ENCODE measurements around the gene GRPR. TPM values are rescaled to one million over a fixed set of nuclear protein-coding genes. Genes with fewer than 3 reads are reported as not detected.

The GRPR gene
- total RNA-seq (1.1 TPM), polyA plus RNA-seq (0.11 TPM)

GRCh38 chrX:16123222-16123786 lies at the start of gene GRPR:
GRPR (plus strand) TSS chrX:16123565; CDS start chrX:16123954, 389 bp downstream.
- WGBS = 0% methylated on average over 6 of the region's 6 CpGs
- H3K4me1 ChIP-seq (ENCODE audit: insufficient read depth) = no peaks in the 10 kb centered on the region
- H3K4me3 ChIP-seq (ENCODE audit: low read depth, low read length) = no peak within 1 kb of the TSS
- H3K36me3 ChIP-seq (ENCODE audit: insufficient read depth) = no peaks in the 10 kb centered on the region
- no peak within 1 kb of the TSS for H3K27ac ChIP-seq (ENCODE audit: low read depth)
- DNase-seq (ENCODE audit: extremely low spot score) = peak; percentile 39

- Histone ChIP-seq H3K27ac (ENCODE audit: low read depth) (no peak overlapping the region), H3K36me3 (ENCODE audit: insufficient read depth) (no peaks in the 10 kb centered on the region), H3K4me1 (ENCODE audit: insufficient read depth) (no peaks in the 10 kb centered on the region), H3K4me3 (ENCODE audit: low read depth, low read length) (no peak overlapping the region)
- no peak for DNase-seq (ENCODE audit: extremely low spot score)
- WGBS = 38% methylated on average over 1 of the region's 1 CpG
Observed at GRCh38 chrX:16075087-16075486, 48.3 kb upstream of the GRPR start.

DNA sequence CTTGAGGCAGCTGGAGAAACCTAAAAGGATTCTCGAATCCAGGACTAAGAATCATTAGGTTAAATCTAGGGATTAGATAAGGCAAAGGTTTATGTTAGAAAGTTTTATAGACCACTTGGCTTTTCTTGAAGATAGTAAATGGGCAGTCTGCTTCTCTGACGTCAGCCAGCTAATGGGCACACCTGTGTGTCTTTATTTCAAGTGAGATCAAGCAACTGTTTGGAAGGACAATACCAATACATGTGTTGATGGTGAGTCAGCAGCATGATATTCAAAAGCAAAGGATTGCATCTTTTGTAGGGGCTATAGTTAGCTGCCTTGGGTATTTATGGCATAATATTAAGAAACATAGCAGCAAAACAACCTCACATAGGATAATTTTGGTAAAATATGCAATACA lies 46.5 kb upstream of the GRPR start:
- no peak for DNase-seq (ENCODE audit: extremely low spot score)
- 40% methylated on average over 2 of the region's 2 CpGs for whole genome bisulfite sequencing
- no peak overlapping the region for H3K27ac ChIP-seq (ENCODE audit: low read depth)

DNA sequence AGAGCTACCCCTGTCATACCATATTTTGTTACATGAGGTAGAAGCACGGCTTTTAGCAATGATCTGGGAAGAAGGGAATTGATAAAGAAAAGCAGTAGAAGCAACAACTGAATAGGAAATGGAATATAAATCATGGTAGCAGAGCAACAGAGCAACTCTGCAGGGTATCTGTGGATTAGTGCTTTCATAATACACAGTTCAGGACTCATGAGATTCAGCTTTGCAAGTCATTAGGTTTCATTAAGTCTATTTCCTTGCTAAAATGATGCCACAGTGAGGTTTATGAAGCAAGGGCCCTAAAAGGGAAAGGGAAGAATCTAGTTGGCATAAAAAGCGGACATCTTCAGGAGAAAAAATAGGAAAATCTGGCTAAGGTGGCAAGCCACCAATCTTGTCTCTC lies 45.6 kb upstream of the GRPR start:
- Histone ChIP-seq H3K27ac (ENCODE audit: low read depth) (no peak overlapping the region), H3K4me3 (ENCODE audit: low read depth, low read length) (no peak overlapping the region), H3K4me1 (ENCODE audit: insufficient read depth) (no peaks in the 10 kb centered on the region), H3K36me3 (ENCODE audit: insufficient read depth) (no peaks in the 10 kb centered on the region)
- DNase-seq (ENCODE audit: extremely low spot score) = no peak
- 82% methylated on average over 2 of the region's 2 CpGs for WGBS

More for the DNA sequence above, 46.5 kb upstream of the GRPR start:
- Histone ChIP-seq H3K36me3 (ENCODE audit: insufficient read depth) (no peaks in the 10 kb centered on the region), H3K4me1 (ENCODE audit: insufficient read depth) (no peaks in the 10 kb centered on the region), H3K4me3 (ENCODE audit: low read depth, low read length) (no peak overlapping the region)

DNA sequence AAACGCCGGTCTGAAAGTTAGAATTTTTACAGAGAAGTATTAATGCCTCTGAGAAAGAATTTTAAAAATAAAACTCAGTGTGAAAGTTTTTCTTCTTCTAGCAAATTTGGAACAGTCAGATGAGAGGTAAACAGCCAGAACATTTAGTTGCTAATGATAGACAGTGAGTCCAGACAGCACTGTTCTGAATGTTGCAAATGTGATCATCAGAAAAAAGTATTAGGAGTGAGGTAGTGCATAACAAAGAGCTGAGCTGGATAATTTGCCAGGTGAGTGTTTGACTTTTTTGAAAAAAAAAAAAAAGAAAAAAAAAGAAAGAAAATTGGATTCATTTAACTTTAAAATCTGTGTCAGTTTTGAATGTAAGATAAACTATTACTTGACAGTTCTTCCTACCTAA lies 42.0 kb upstream of the GRPR start:
- Histone ChIP-seq H3K27ac (ENCODE audit: low read depth) (no peak overlapping the region), H3K4me3 (ENCODE audit: low read depth, low read length) (no peak overlapping the region), H3K36me3 (ENCODE audit: insufficient read depth) (no peaks in the 10 kb centered on the region), H3K4me1 (ENCODE audit: insufficient read depth) (no peaks in the 10 kb centered on the region)
- DNase-seq (ENCODE audit: extremely low spot score) = no peak
- WGBS = 52% methylated on average over 2 of the region's 2 CpGs

GRCh38 chrX:16082470-16083085 lies 40.8 kb upstream of the GRPR start:
- no peak for DNase-seq (ENCODE audit: extremely low spot score)
- H3K27ac ChIP-seq (ENCODE audit: low read depth) = no peak overlapping the region
- WGBS = 29% methylated on average over 10 of the region's 10 CpGs
- no peaks in the 10 kb centered on the region for H3K4me1 ChIP-seq (ENCODE audit: insufficient read depth)
- no peak overlapping the region for H3K4me3 ChIP-seq (ENCODE audit: low read depth, low read length)
- no peaks in the 10 kb centered on the region for H3K36me3 ChIP-seq (ENCODE audit: insufficient read depth)

GRCh38 chrX:16087076-16087475 lies 36.3 kb upstream of the GRPR start:
- DNase-seq (ENCODE audit: extremely low spot score) = no peak
- WGBS = 28% methylated on average over 3 of the region's 3 CpGs
- H3K4me3 ChIP-seq (ENCODE audit: low read depth, low read length) = no peak overlapping the region
- H3K27ac ChIP-seq (ENCODE audit: low read depth) = no peak overlapping the region
- no peaks in the 10 kb centered on the region for H3K36me3 ChIP-seq (ENCODE audit: insufficient read depth)
- no peaks in the 10 kb centered on the region for H3K4me1 ChIP-seq (ENCODE audit: insufficient read depth)

- H3K27ac ChIP-seq (ENCODE audit: low read depth) = no peak overlapping the region
- H3K4me1 ChIP-seq (ENCODE audit: insufficient read depth) = no peaks in the 10 kb centered on the region
- no peaks in the 10 kb centered on the region for H3K36me3 ChIP-seq (ENCODE audit: insufficient read depth)
- H3K4me3 ChIP-seq (ENCODE audit: low read depth, low read length) = no peak overlapping the region
- no peak for DNase-seq (ENCODE audit: extremely low spot score)
Observed at GRCh38 chrX:16089086-16089485, 34.3 kb upstream of the GRPR start.

GRCh38 chrX:16096141-16096540 lies 27.2 kb upstream of the GRPR start:
- Histone ChIP-seq H3K27ac (ENCODE audit: low read depth) (no peak overlapping the region), H3K4me3 (ENCODE audit: low read depth, low read length) (no peak overlapping the region), H3K36me3 (ENCODE audit: insufficient read depth) (no peaks in the 10 kb centered on the region), H3K4me1 (ENCODE audit: insufficient read depth) (no peaks in the 10 kb centered on the region)
- DNase-seq (ENCODE audit: extremely low spot score) = no peak
- 43% methylated on average over 3 of the region's 3 CpGs for WGBS

DNA sequence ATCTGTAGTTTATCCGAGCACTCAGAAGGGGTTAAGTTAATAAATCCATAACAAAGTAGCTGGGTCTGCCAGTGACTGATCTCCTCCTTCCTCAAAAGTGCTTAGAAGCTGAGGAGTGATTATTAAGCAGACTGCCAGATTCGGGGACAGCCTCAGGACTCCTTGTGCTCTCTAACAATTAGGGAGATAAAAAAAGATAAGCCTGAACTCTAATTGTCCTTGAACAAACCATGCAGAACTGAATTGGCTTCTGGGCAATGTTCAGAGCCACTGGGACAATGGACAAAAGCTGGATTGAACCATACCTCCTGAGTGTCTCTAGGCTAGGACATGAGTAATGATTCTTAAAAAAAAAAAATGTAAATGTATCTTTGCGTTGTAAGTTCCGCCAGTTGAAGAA lies 22.7 kb upstream of the GRPR start:
- DNase-seq (ENCODE audit: extremely low spot score) = no peak
- Histone ChIP-seq H3K36me3 (ENCODE audit: insufficient read depth) (no peaks in the 10 kb centered on the region), H3K27ac (ENCODE audit: low read depth) (no peak overlapping the region), H3K4me3 (ENCODE audit: low read depth, low read length) (no peak overlapping the region), H3K4me1 (ENCODE audit: insufficient read depth) (no peaks in the 10 kb centered on the region)
- WGBS = 61% methylated on average over 4 of the region's 4 CpGs

DNA sequence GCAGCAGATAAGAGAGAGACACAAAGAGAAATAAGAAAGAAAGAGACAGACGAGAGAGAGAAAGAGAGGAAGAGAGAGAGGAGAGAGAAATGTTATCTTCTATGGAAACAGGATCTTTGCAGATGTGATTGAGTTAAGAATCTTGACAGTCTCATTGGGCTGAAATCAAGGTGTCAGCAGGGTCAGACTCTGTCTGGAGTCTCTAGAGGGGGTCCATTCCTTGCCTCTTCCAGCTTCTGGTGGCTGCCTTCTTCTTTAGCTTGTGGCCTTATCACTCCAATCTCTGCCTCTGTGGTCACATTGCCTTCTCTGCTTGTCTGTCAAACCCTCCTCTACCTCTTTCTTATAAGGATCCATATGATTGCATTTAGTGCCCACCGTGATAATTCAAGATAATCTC lies 21.8 kb upstream of the GRPR start:
- Histone ChIP-seq H3K4me1 (ENCODE audit: insufficient read depth) (no peaks in the 10 kb centered on the region), H3K4me3 (ENCODE audit: low read depth, low read length) (no peak overlapping the region), H3K36me3 (ENCODE audit: insufficient read depth) (no peaks in the 10 kb centered on the region), H3K27ac (ENCODE audit: low read depth) (no peak overlapping the region)
- WGBS = 47% methylated on average over 2 of the region's 2 CpGs
- DNase-seq (ENCODE audit: extremely low spot score) = no peak

DNA sequence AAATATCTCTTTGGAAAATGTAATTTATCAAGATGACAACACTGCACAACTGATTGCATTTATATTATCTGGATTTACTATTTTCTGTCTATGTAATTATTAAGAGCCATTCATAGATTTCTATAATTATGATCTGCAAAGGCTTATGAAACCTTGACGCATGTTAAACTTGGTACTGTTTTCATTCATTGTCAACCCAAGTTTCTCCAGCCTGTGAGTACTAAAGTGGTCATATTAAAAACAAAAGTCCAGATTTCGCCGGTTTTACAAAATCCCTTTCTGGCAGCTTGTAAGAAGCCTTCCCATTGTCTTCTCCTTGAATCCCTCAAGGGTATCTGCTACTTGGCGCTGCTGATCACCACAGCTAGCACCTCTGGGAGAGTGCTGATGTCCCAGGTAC lies 19.7 kb upstream of the GRPR start:
- DNase-seq (ENCODE audit: extremely low spot score) = no peak
- H3K36me3 ChIP-seq (ENCODE audit: insufficient read depth) = no peaks in the 10 kb centered on the region
- no peak overlapping the region for H3K4me3 ChIP-seq (ENCODE audit: low read depth, low read length)
- 87% methylated on average over 4 of the region's 4 CpGs for WGBS
- H3K27ac ChIP-seq (ENCODE audit: low read depth) = no peak overlapping the region
- no peaks in the 10 kb centered on the region for H3K4me1 ChIP-seq (ENCODE audit: insufficient read depth)

GRCh38 chrX:16112428-16112827 lies 10.9 kb upstream of the GRPR start:
- WGBS = 58% methylated on average over 2 of the region's 2 CpGs
- H3K4me3 ChIP-seq (ENCODE audit: low read depth, low read length) = no peak overlapping the region
- no peak overlapping the region for H3K27ac ChIP-seq (ENCODE audit: low read depth)
- DNase-seq (ENCODE audit: extremely low spot score) = no peak
- no peaks in the 10 kb centered on the region for H3K36me3 ChIP-seq (ENCODE audit: insufficient read depth)
- no peaks in the 10 kb centered on the region for H3K4me1 ChIP-seq (ENCODE audit: insufficient read depth)

DNA sequence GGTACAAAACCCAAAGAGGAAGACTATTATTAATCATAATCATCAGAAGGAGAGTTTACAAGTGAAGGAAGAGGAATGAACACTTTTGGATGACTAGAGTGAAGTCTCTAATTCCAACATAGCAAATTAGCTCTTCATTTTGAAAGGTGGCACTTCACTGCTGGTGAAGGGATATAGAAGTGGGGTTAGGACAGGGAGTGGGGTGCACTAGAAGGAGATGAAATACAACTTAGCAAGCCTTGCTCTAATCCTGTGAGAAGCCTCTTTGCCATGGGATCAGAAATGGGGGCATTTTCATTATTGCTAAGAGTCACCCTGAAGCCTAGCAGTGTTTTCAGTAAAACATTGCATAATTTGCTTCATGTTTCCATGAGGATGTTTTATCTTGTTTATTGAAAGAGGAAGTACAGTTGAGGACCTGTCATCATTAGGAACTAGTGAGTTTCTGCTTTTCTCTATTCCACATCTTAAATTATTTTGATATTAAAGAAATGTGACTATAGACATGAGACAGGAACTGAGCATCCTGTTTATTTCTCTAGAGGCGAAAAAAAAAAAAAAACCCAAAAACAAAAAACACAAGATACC lies 9.3 kb upstream of the GRPR start:
- Histone ChIP-seq H3K36me3 (ENCODE audit: insufficient read depth) (no peaks in the 10 kb centered on the region), H3K4me3 (ENCODE audit: low read depth, low read length) (no peak overlapping the region), H3K4me1 (ENCODE audit: insufficient read depth) (no peaks in the 10 kb centered on the region), H3K27ac (ENCODE audit: low read depth) (peak overlapping the region; percentile 2)
- DNase-seq (ENCODE audit: extremely low spot score) = no peak
- 60% methylated on average over 1 of the region's 1 CpG for WGBS
